K562 (cell line): ENCODE data around the gene ADGRB3. TPM values are rescaled to one million over a fixed set of nuclear protein-coding genes. Genes with fewer than 3 reads are reported as not detected.

Source experiments
- ATAC-seq: fragments of 200-7000 bp; cut with Tn5 transposase; 3 replicates; pipeline ENCODE4 v1.9.1; 2020; ENCODE audit warnings: moderate library complexity
- BruUV-seq: library from RNA; stranded (reverse); fragments of 400-500 nt; replicated peaks from 2 replicates; lab custom pipeline; 2021; lab: Mats Ljungman, UMichigan
- CTCF ChIA-PET: fragments of 300-600 bp; formaldehyde crosslinking; extraction: SDS; loops from one replicate; lab custom pipeline; 2021; ENCODE audit warnings: low intra/inter-chr PET ratio; lab: Yijun Ruan, JAX
- POLR2A ChIA-PET: fragments of 300-600, 350-650 bp; sonication (Branson Sonifier 250); formaldehyde crosslinking; extraction: SDS; loops from one replicate; lab custom pipeline; 2021; ENCODE audit warnings: antibody characterized with exemption, inconsistent platforms; lab: Yijun Ruan, JAX
- DNase-seq, 4 experiments: peaks; one replicate each; pipeline versions ENCODE4 v3.0.0 to v3.0.0-alpha.2; 2011 to 2018; ENCODE audit warnings: low spot score in 3 of 4, mixed read lengths in 3 of 4; ENCODE audit errors: extremely low read depth in 1 of 4
- FAIRE-seq: peaks from 2 replicates; lab custom pipeline; 2011; peaks lifted over from hg19 to GRCh38; lab: Jason Lieb, UNC
- H2AFZ ChIP-seq: 2 replicates; pipeline ENCODE4 v1.6.0; 2011; ENCODE audit warnings: low read depth, low read length, control low read depth, inconsistent platforms
- H3K27ac ChIP-seq: fragments of 200-600 bp; 3 replicates; pipeline ENCODE4 v1.8.0; 2011; ENCODE audit warnings: low read depth, mild to moderate bottlenecking, control low read depth, inconsistent platforms, low read length, moderate library complexity, mixed read lengths; ENCODE audit errors: extremely low read depth
- H3K27me3 ChIP-seq, 2 experiments: fragments of 300-600 bp in 1 of 2; 2 replicates in 1 of 2; 3 replicates in 1 of 2; pipeline versions ENCODE4 v1.6.0 to v1.8.0; 2011; ENCODE audit warnings: inconsistent platforms in 2 of 2, low read length in 2 of 2, mild to moderate bottlenecking in 1 of 2, mixed read lengths in 1 of 2, moderate library complexity in 1 of 2; ENCODE audit not compliant: control insufficient read depth in 2 of 2, insufficient read depth in 2 of 2
- H3K36me3 ChIP-seq: fragments of 300-600 bp; 3 replicates; pipeline ENCODE4 v1.8.0; 2011; ENCODE audit warnings: mild to moderate bottlenecking, low read length, inconsistent platforms; ENCODE audit not compliant: control insufficient read depth, insufficient read depth
- H3K4me1 ChIP-seq, 2 experiments: fragments of 200-600 bp in 1 of 2; replicated peaks in 1 of 2; 2 replicates in 1 of 2; 3 replicates in 1 of 2; pipeline versions ENCODE4 v1.5.1 to v1.8.0; 2011; ENCODE audit warnings: inconsistent platforms in 2 of 2, low read length in 2 of 2, mild to moderate bottlenecking in 1 of 2, mixed read lengths in 1 of 2, moderate library complexity in 1 of 2; ENCODE audit not compliant: control insufficient read depth in 2 of 2, insufficient read depth in 2 of 2
- H3K4me2 ChIP-seq: 2 replicates; pipeline ENCODE4 v1.6.1; 2011; ENCODE audit warnings: low read length, control low read depth, inconsistent platforms, mixed read lengths; ENCODE audit not compliant: insufficient read depth
- H3K4me3 ChIP-seq: fragments of 200-600 bp; sonication (generic), shearing (Covaris generic); 2 replicates; pipeline ENCODE4 v1.5.1; 2016; ENCODE audit warnings: control low read depth, inconsistent platforms
- H3K79me2 ChIP-seq: fragments of 200-600 bp; 3 replicates; pipeline ENCODE4 v1.8.0; 2011; ENCODE audit warnings: low read length, inconsistent platforms; ENCODE audit not compliant: control insufficient read depth, insufficient read depth
- H3K9ac ChIP-seq, 2 experiments: 2 replicates each; pipeline versions ENCODE4 v1.6.0 to v1.6.1; 2011; ENCODE audit warnings: low read depth in 2 of 2, low read length in 2 of 2, control low read depth in 1 of 2, inconsistent platforms in 1 of 2, mild to moderate bottlenecking in 1 of 2, mixed read lengths in 1 of 2; ENCODE audit not compliant: insufficient read depth in 1 of 2
- H3K9me1 ChIP-seq: one replicate; pipeline ENCODE4 v1.6.0; 2011; ENCODE audit warnings: inconsistent platforms, mild to moderate bottlenecking, low read length, moderate library complexity; ENCODE audit not compliant: control insufficient read depth, insufficient read depth
- H3K9me3 ChIP-seq: replicated peaks from 2 replicates; pipeline ENCODE4 v1.5.1; 2011; ENCODE audit warnings: low read depth, low read length, inconsistent platforms; ENCODE audit not compliant: control insufficient read depth, insufficient read depth
- H4K20me1 ChIP-seq: replicated peaks from 2 replicates; pipeline ENCODE4 v1.6.1; 2011; ENCODE audit warnings: low read length, inconsistent platforms, mixed read lengths; ENCODE audit not compliant: control insufficient read depth, insufficient read depth
- CREBBP ChIP-seq: IDR thresholded peaks from one replicate; pipeline ENCODE4 v1.6.1; 2012; ENCODE audit warnings: low read depth, mild to moderate bottlenecking, control low read depth, inconsistent platforms, low read length
- SMARCE1 ChIP-seq: fragments of 450-650 bp; IDR thresholded peaks from 2 replicates; pipeline ENCODE4 v1.7.1; 2016; ENCODE audit warnings: mild to moderate bottlenecking
- SRSF7 ChIP-seq: fragments of 200-400 bp; formaldehyde crosslinking; optimal IDR thresholded peaks from 2 replicates; pipeline ENCODE3; 2017; ENCODE audit warnings: mild to moderate bottlenecking, low read depth, low read length
- TAF7 ChIP-seq: fragments of 450-650 bp; IDR thresholded peaks from 2 replicates; pipeline ENCODE4 v1.6.1; 2016; ENCODE audit warnings: missing genetic modification characterization, missing compliant biosample characterization
- ZFP1 ChIP-seq: fragments of 450-650 bp; formaldehyde crosslinking; IDR thresholded peaks from 2 replicates; pipeline ENCODE4 v1.4.0; 2020; ENCODE audit warnings: mild to moderate bottlenecking, mixed read lengths
- ZNF143 ChIP-seq: sonication (generic); formaldehyde crosslinking; IDR thresholded peaks from 2 replicates; pipeline ENCODE4 v1.9.0; 2022; ENCODE audit warnings: mild to moderate bottlenecking, missing genetic modification reagents
- ZNF445 ChIP-seq: fragments of 250-450 bp; sonication (Bioruptor Pico); IDR thresholded peaks from 2 replicates; pipeline ENCODE4 v1.4.0; 2020; ENCODE audit warnings: low read depth, mild to moderate bottlenecking, moderate library complexity
- WGBS: fragments of 100-300 bp; shearing (Covaris generic); methylation state at CpG from one replicate; pipeline ENCODE4 v1.1.6; 2016; ENCODE audit warnings: low coverage, mixed read lengths; ENCODE audit not compliant: insufficient coverage; ENCODE audit errors: missing lambda C conversion rate; 5-methylcytosine and 5-hydroxymethylcytosine counted together
- in situ Hi-C: fragments of 300-500 bp; cut with MboI; formaldehyde crosslinking; loops from 4 replicates; pipeline ENCODE4 v1.15.0; 2018; ENCODE audit warnings: inconsistent platforms, mixed read lengths
- intact Hi-C: fragments of 100-400 bp; cut with micrococcal nuclease; formaldehyde crosslinking; loops from 2 replicates; pipeline ENCODE4 v1.14.2; 2022
- polyA plus RNA-seq, 8 experiments: library from polyadenylated mRNA; depleted of rRNA in 4 of 8; stranded (reverse) in 5 of 8; unstranded in 3 of 8; fragments of >200 nt; fragmentation: Nextera tagmentation in 2 of 8; fragmentation: Illumina TruSeq in 1 of 8; extraction: Ambion mirVana in 2 of 8; extraction: Trizol in 1 of 8; gene quantifications; 2 replicates each; pipeline versions ENCODE4 v1.2.1 to v1.2.3, GENCODE V29; 2011 to 2014; ENCODE audit warnings: inconsistent platforms in 1 of 8, missing spikeins in 1 of 8
- total RNA-seq, 7 experiments: library from RNA; depleted of rRNA in 6 of 7; stranded (reverse); fragments of >200 nt in 6 of 7; fragmentation: Illumina TruSeq in 2 of 7; extraction: Trizol in 2 of 7; gene quantifications; 2 replicates each; pipeline versions ENCODE4 v1.2.1 to v1.2.3, GENCODE V29; 2011 to 2021; ENCODE audit warnings: low replicate concordance in 1 of 7
- TF ChIP-seq, protein P1 (sequence below), 2 experiments: fragments of 450-650 bp; conservative IDR thresholded peaks; 2 replicates each; pipeline ENCODE4 v1.6.1; 2017; ENCODE audit warnings: mild to moderate bottlenecking in 2 of 2, moderate library complexity in 2 of 2

The ADGRB3 gene
- total and polyA plus RNA-seq, 9 of the 15 experiments (the other 6 are each of a cell fraction or from before 2014, with no cell fraction given) = 0.90 to 7.8 (median 2.4) TPM

DNA sequence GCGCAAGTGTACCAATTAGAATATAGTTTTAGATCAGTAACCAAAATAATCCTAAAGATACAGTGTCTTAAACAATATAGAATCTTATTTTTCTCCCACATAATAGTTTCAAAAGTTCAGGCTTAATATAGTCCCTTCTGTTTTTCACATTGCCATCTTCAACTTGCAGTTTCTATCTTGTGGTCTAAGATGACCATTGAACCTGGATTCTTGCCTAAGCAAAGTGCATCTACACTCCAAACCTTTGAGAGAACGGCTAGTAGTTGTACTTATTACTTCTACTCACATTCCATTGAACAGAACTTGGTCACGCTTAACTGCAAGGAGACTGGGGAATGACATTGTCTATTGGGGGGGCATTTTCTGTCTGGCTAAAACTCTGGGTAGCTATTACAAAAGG lies 788.7 kb downstream of the ADGRB3 start (continued):
- TF ChIP-seq, protein P1, sequence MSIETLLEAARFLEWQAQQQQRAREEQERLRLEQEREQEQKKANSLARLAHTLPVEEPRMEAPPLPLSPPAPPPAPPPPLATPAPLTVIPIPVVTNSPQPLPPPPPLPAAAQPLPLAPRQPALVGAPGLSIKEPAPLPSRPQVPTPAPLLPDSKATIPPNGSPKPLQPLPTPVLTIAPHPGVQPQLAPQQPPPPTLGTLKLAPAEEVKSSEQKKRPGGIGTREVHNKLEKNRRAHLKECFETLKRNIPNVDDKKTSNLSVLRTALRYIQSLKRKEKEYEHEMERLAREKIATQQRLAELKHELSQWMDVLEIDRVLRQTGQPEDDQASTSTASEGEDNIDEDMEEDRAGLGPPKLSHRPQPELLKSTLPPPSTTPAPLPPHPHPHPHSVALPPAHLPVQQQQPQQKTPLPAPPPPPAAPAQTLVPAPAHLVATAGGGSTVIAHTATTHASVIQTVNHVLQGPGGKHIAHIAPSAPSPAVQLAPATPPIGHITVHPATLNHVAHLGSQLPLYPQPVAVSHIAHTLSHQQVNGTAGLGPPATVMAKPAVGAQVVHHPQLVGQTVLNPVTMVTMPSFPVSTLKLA (conservative IDR thresholded peaks at IDR 0.05) = no peak
- TF ChIP-seq ZNF143 (CRISPR knock-in tag) = no peak
- TF ChIP-seq CREBBP = no peak
- TF ChIP-seq, all 486 proteins: peak for 0

DNA sequence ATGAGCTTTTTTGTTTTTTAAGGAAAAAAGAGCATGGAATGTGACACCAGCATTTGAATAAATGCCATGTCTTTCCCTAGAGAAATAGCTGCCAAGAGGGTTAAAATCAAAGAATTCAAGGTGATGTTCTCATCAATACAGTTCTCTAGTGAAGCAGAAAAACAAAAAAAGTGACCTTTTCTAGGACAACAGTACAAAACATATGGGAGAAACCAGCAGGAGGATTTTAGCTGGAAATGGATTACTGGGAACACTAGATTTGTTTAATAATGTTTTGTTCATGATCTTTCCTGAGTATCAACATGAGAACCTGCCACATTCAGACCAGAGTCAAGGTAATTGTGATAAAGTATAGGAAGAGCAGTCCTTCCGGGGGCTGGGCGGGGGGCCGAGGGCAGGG lies 789.5 kb downstream of the ADGRB3 start:
- Histone ChIP-seq H4K20me1 (no peaks in the 10 kb centered on the region), H3K79me2 (no peaks in the 10 kb centered on the region), H3K27me3 (no peaks in the 10 kb centered on the region), H3K4me3 (no peak overlapping the region), H3K4me1 (no peaks in the 10 kb centered on the region), H3K9me3 (no peaks in the 10 kb centered on the region), H3K4me2 (no peak overlapping the region), H3K36me3 (no peaks in the 10 kb centered on the region), H3K27ac (no peak overlapping the region), H3K9me1 (no peaks in the 10 kb centered on the region), H3K9ac (no peak overlapping the region), H2AFZ (no peak overlapping the region)
- CTCF ChIA-PET = no interaction called here
- in situ Hi-C loops (no loop called here), intact Hi-C loops (no loop called here)
- WGBS = 0% methylated on average over 3 of the region's 3 CpGs
- ATAC-seq = no peak
- POLR2A ChIA-PET = no interaction called here
- no peak for FAIRE-seq
- no peak for DNase-seq
- BruUV-seq = no TSS peak
- no peak for TF ChIP-seq ZFP1 (CRISPR knock-in tag)
- TF ChIP-seq ZNF445 (CRISPR knock-in tag) = no peak
- TF ChIP-seq SRSF7 = no peak
- no peak for TF ChIP-seq TAF7 (tag)
- no peak for TF ChIP-seq SMARCE1
